ENCODE measurements around the gene CPA4.

DNA sequence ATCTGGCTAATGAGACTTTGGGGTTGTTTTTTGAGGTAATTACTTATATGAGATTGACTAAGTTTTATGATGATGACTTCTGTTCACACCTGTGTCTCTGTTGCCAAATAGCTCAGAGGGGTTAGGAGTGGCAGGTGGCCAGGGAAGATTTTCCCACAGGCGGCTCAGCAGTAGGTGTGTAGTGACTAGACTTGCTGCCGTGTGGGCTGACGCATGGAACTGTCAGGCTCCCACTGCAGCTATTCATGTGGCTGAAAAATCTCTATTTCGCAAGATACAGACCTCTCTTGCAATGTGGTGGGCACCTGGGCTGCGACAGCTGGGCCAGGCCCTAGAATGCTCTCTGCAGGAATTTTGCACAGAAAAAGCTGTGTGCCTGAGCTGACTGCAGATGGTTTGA is 1.4 kb downstream of the CPA4 start:
- TF ChIP-seq, protein P1, sequence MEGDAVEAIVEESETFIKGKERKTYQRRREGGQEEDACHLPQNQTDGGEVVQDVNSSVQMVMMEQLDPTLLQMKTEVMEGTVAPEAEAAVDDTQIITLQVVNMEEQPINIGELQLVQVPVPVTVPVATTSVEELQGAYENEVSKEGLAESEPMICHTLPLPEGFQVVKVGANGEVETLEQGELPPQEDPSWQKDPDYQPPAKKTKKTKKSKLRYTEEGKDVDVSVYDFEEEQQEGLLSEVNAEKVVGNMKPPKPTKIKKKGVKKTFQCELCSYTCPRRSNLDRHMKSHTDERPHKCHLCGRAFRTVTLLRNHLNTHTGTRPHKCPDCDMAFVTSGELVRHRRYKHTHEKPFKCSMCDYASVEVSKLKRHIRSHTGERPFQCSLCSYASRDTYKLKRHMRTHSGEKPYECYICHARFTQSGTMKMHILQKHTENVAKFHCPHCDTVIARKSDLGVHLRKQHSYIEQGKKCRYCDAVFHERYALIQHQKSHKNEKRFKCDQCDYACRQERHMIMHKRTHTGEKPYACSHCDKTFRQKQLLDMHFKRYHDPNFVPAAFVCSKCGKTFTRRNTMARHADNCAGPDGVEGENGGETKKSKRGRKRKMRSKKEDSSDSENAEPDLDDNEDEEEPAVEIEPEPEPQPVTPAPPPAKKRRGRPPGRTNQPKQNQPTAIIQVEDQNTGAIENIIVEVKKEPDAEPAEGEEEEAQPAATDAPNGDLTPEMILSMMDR (IDR thresholded peaks at IDR 0.05; ENCODE audit: low read length) = no peak
- TF ChIP-seq EZH2 (optimal IDR thresholded peaks at IDR 0.05; ENCODE audit: low read depth, low read length) = no peak

Data from MM.1S (cell line).